Right ventricle myocardium superior (tissue), 1 donor: ENCODE measurements around the gene FBXW5. TPM values are rescaled to one million over a fixed set of nuclear protein-coding genes. Genes with fewer than 3 reads are reported as not detected.

Experiments
- ATAC-seq: fragments of 200-7000 bp; cut with Tn5 transposase; one replicate; pipeline ENCODE4 v1.9.1; 2020; ENCODE audit warnings: mild to moderate bottlenecking; ENCODE audit not compliant: poor library complexity
- DNase-seq: peaks from one replicate; pipeline ENCODE4 v3.0.0-alpha.2; 2020
- intact Hi-C: fragments of 100-400 bp; cut with DNase I; formaldehyde crosslinking; loops from one replicate; pipeline ENCODE4 v1.11.2; 2022
- total RNA-seq: library from RNA; stranded (reverse); fragmentation: NEBNext Ultra II Directional; extraction: Animal tissue kit (Norgen Biotek cat#: 25700); gene quantifications from one replicate; pipeline ENCODE4 v1.2.1, GENCODE V29; 2021
- donor health status: DM: no; HTN: yes; CAD: no; lungs with severe emphysema.

FBXW5 gene
- total RNA-seq, 1 donor from 2014 or later, result 142 TPM

GRCh38 chr9:136942112-136942880 lies 2.2 kb downstream of the FBXW5 start:
- intact Hi-C loops, result loop anchor here (5.0 kb wide), 1 partner anchor 95 kb away; the partner anchor contains the start of gene PHPT1
- DNase-seq (peak; percentile 43), ATAC-seq (no peak)

DNA sequence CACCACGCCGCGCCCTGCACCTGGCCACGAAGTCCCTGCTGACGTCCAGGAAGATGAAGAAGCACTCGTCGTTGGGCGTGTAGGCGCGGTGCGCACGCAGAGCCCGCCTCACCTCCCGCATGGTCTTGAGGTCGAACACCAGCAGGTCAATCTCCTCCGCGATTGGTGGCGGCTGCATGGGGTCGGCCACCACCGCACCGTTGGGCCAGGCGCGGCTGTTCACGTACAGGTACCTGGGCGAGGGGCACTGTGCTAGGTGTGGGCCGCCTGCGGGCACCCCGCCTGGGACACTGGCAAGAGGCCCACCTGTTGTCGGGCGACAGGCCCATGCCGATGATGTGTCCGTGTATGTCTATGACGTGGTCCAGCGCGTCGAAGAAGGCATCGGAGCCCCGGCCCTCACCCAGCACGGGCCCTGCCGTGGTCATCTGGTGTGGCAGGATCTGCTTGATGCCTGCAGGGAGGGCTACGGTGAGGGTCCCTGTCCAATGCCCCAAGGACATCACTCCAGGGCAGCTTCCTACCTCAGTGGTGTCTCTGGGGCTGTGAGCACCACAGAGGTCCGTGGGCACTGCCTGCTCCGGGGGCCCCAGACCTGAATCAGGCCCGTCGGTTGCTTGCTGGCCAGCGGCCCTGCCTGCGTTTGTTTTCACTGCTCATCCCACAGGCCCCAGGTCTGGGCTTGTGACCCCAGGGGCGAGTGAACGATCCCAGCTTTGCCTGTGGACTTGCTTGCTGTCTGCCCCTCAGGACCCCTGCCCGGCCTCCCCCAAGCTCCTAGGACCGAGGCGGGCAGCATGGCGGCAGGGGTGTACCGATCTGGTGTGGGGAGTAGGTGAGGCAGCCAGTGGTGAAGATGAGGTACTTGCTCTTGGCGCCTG lies 3.1 kb downstream of the FBXW5 start:
- intact Hi-C loops, result loop anchor here (5.0 kb wide), 1 partner anchor 94 kb away; the partner anchor contains the start of gene PHPT1

GRCh38 chr9:136940526-136941230 lies 3.9 kb downstream of the FBXW5 start:
- DNase-seq, result peak; percentile 37
- intact Hi-C loops, result loop anchor here (5.0 kb wide), 1 partner anchor 93 kb away; the partner anchor contains the start of gene PHPT1
- no peak for ATAC-seq

More for the DNA sequence above, 3.1 kb downstream of the FBXW5 start:
- DNase-seq, result peak; percentile 54
- ATAC-seq, result no peak

DNA sequence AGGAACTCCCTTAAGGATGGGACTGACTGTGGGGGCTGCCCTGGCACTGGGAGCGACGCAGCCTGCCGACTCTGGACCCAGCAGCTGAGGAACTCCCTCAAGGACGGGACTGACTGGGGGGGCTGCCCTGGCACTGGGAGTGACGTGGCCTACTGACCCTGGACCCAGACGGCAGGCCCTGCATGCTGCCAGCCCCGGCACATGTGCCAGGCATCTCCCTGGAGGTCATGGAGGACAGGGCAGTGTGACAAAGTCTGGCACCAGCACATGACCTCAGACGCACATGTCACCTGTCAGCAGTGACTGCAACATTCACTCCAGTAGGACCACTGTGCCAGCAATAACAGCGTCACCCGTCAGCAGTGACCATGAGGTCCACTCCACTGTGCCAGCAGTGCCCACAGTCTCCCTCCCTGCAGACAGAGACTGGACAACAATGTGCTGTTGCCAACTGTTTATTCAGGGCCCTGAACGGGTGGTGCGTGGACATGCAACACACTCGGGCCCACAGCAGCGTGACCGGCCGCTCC lies 4.5 kb downstream of the FBXW5 start:
- ATAC-seq (peak; percentile 71), DNase-seq (peak; percentile 84)
- intact Hi-C loops, result loop anchor here (5.0 kb wide), 1 partner anchor 93 kb away; the partner anchor contains the start of gene PHPT1

DNA sequence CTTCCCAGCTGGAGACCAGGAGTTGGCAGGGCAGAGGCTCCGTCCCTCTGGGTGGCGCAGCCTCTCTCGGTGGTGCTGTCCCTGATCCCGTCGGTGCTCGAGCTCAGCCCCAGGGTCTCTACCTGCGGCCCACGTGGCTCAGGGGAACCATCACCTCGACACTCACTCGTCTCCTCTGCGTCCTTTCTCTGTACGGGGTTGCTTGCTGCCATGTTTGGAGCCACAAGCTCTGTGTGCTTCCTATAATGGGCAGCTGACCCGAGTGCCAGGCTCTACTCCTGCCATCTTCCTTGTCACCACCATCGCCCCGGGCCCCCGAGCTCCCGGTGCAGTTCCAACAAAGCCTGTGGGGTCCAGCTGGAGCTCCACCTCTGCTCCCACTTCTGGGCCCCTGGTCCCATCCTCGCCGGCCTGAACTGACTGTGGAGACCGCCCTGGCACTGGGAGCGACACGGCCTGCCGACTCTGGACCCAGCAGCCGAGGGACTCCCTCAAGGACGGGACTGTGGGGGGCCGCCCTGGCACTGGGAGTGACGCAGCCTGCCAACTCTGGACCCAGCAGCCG lies 5.0 kb downstream of the FBXW5 start:
- intact Hi-C loops, result no loop called here
- ATAC-seq (no peak), DNase-seq (peak; percentile 41)

GRCh38 chr9:136937186-136938001 lies 7.1 kb downstream of the FBXW5 start:
- no peak for ATAC-seq
- intact Hi-C loops, result no loop called here

GRCh38 chr9:136936645-136937170 lies 7.8 kb downstream of the FBXW5 start:
- ATAC-seq, result no peak
- DNase-seq, result no peak
- intact Hi-C loops, result no loop called here

More at GRCh38 chr9:136937186-136938001, 7.1 kb downstream of the FBXW5 start:
- DNase-seq, result no peak

DNA sequence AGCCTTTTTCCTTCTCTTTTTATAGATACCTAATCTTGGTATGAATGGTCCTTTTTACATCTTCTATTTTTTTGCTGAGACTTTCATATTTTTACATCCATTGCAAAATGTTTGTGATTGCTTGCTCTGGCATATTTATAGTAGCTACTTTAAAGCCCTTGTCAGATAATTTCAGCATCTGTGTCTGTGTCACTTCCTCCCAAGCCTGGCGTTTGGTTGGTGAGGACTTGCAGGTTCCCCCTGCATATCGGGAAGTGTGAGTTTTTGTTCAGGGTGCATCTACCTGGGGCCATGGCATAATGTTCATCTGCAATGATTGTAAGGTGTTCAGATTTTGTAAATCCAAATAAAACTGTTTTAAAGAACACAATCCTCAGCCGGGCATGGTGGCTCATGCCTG lies 8.9 kb downstream of the FBXW5 start:
- DNase-seq, result no peak
- intact Hi-C loops, result no loop called here
- ATAC-seq, result no peak

- DNase-seq (no peak), ATAC-seq (no peak)
- intact Hi-C loops, result no loop called here
Measured at GRCh38 chr9:136934277-136934676, 10.3 kb downstream of the FBXW5 start.

DNA sequence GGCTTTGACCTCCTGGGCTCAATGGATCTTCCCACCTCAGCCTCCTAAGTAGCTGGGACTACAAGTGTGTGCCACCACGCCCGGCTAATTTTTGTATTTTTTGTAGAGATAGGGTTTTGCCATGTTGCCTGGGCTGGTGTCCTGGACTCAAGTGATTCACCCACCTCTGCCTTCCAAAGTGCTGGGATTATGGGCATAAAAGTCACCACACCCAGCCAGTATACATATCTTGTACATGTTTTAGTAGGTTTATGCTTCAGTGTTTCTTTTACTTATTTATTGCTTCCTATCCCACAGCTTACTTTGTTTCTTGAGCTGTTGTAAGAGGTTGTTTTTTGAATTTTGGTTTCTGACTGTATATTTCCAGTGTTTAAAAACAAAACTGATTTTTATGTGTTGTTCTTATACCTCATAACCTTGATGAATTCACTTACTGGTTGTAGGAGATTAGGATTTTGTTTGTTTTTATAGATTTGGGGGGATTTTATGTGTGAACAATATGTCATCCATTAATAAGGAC lies 12.9 kb downstream of the FBXW5 start:
- ATAC-seq (no peak), DNase-seq (no peak)
- intact Hi-C loops, result no loop called here

DNA sequence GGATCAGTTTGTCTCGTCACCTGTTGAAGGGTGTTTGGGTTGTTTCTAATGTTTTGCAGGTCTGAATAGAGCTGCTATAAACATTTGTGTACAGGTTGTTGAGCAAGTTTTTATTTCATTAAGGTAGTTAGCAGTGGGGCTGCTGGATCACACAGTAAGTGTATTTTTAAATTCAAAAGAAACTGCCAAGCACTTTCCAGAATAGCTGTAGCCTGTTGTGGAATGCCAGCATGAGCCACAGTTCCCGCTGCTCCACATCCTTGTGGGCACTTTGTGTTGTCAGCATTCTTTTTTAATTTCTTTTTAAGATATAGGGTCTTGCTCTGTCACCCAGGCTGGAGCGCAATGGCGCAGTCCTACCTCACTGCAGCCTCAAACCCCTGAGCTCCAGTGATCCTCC lies 14.5 kb downstream of the FBXW5 start:
- intact Hi-C loops, result no loop called here
- ATAC-seq (peak; percentile 61), DNase-seq (no peak)

DNA sequence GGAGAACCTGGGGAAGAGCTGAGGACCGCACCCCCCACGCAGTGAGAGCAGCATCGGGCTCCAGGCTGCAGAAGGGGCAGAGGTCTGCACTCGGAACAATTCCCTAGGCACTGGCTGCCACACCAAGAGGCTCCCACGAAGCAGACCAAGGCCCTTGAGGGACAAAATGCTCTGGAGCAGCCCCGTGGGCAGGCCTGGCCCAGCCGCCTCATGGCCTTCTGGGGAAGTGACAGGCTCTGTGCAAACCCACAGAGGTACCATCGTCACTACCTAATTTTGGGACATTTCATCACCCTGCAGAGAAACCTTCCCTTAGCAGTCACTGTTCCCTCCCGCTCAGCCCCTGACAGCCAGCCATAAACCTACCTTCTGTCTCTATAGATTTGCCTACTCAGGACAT lies 15.9 kb downstream of the FBXW5 start:
- intact Hi-C loops, result no loop called here
- ATAC-seq (peak; percentile 81), DNase-seq (no peak)

GRCh38 chr9:136927343-136928271 lies 16.9 kb downstream of the FBXW5 start:
- intact Hi-C loops, result no loop called here
- no peak for DNase-seq

DNA sequence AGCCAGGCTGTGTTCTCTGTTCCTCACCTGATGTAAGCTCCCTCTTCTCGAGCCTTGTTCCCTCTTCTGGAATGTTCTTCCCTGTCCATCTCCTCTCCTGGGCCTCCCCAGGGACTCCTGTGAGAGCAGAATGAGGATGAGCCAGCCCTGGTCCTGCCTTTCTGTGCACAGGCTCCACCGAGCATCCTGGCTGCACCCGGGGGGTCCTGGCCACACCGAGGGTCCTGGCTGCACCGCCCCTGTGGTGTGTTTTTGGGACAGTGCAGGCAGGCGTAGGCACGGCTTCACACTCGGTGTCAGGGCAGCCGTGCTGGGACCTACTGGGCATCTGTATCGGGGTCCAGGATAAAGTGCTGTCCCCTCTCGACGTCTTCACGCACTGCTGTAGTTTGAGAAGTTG lies 17.8 kb downstream of the FBXW5 start:
- DNase-seq (no peak), ATAC-seq (no peak)
- intact Hi-C loops, result no loop called here

More at GRCh38 chr9:136927343-136928271, 16.9 kb downstream of the FBXW5 start:
- peak; percentile 23 for ATAC-seq

GRCh38 chr9:136926154-136926704 lies 18.3 kb downstream of the FBXW5 start:
- intact Hi-C loops, result no loop called here
- ATAC-seq (no peak), DNase-seq (no peak)
